Panc1 (cell line): ENCODE results near the gene MYT1. TPM values are rescaled to one million over a fixed set of nuclear protein-coding genes. Genes with fewer than 3 reads are reported as not detected.

Source experiments
- ATAC-seq: fragments of 200-7000 bp; cut with Tn5 transposase; 2 replicates; pipeline ENCODE4 v1.9.1; 2020; ENCODE audit warnings: mild to moderate bottlenecking, moderate library complexity
- BruUV-seq: library from RNA; stranded (reverse); fragments of 400-500 nt; replicated peaks from 2 replicates; lab custom pipeline; 2021; lab: Mats Ljungman, UMichigan
- CTCF ChIA-PET: fragments of 300-600 bp; sonication (Branson Sonifier 250); formaldehyde crosslinking; loops from one replicate; lab custom pipeline; 2022; ENCODE audit warnings: antibody characterized with exemption; lab: Charles Lee
- POLR2A ChIA-PET: fragments of 300-600 bp; sonication (Branson Sonifier 250); formaldehyde crosslinking; loops from one replicate; lab custom pipeline; 2022; ENCODE audit warnings: antibody characterized with exemption; lab: Charles Lee
- DNase-seq: peaks from one replicate; pipeline ENCODE4 v3.0.0-alpha.2; 2010; ENCODE audit warnings: low read depth, low spot score
- H3K27ac ChIP-seq: 2 replicates; pipeline ENCODE4 v1.5.1; 2011; ENCODE audit warnings: mild to moderate bottlenecking, low read length, inconsistent platforms
- H3K27me3 ChIP-seq: fragments of 200-500 bp; sonication (Bioruptor generic); 2 replicates; pipeline ENCODE4 v1.6.0; 2014; ENCODE audit warnings: low read length, inconsistent platforms; ENCODE audit not compliant: control insufficient read depth, insufficient read depth
- H3K36me3 ChIP-seq: fragments of 200-500 bp; sonication (Bioruptor generic); 2 replicates; pipeline ENCODE4 v1.5.1; 2014; ENCODE audit warnings: inconsistent platforms, mild to moderate bottlenecking, low read length, moderate library complexity; ENCODE audit not compliant: control insufficient read depth, insufficient read depth
- H3K4me1 ChIP-seq: 2 replicates; pipeline ENCODE4 v1.5.1; 2011; ENCODE audit warnings: inconsistent platforms, mild to moderate bottlenecking, low read length, moderate library complexity; ENCODE audit not compliant: control insufficient read depth, insufficient read depth
- H3K4me3 ChIP-seq, 2 experiments: 2 replicates each; pipeline ENCODE4 v1.5.1; 2011 to 2012; ENCODE audit warnings: low read depth in 2 of 2, low read length in 2 of 2, mild to moderate bottlenecking in 2 of 2, inconsistent platforms in 1 of 2, moderate library complexity in 1 of 2
- H3K9me3 ChIP-seq: fragments of 200-500 bp; sonication (Bioruptor generic); 2 replicates; pipeline ENCODE4 v1.5.1; 2014; ENCODE audit warnings: low read depth, mild to moderate bottlenecking, inconsistent platforms, low read length, moderate library complexity; ENCODE audit not compliant: control insufficient read depth, insufficient read depth
- POLR2AphosphoS5 ChIP-seq: IDR thresholded peaks from 2 replicates; pipeline ENCODE4 v1.6.1; 2012; ENCODE audit warnings: mild to moderate bottlenecking, low read depth, low read length, moderate library complexity
- SIN3A ChIP-seq: IDR thresholded peaks from 2 replicates; pipeline ENCODE4 v1.6.1; 2012; ENCODE audit warnings: low read depth, mild to moderate bottlenecking, low read length, moderate library complexity, borderline replicate concordance; ENCODE audit not compliant: insufficient read depth
- TCF7L2 ChIP-seq: IDR thresholded peaks from 2 replicates; pipeline ENCODE4 v1.6.1; 2011; ENCODE audit warnings: mild to moderate bottlenecking, low read depth, low read length, inconsistent platforms
- in situ Hi-C: cut with HindIII; loops from 2 replicates; pipeline ENCODE4 v1.10.0; 2016; ENCODE audit warnings: low sequenced_read_pairs, low pct_unique_long_range_greater_than_20kb
- intact Hi-C: fragments of 100-400 bp; cut with micrococcal nuclease; formaldehyde crosslinking; loops from one replicate; pipeline ENCODE4 v1.10.0; 2022; ENCODE audit not compliant: unreplicated experiment
- total RNA-seq: library from RNA; stranded (reverse); gene quantifications from one replicate; pipeline ENCODE4 v1.2.1, GENCODE V29; 2021; ENCODE audit not compliant: unreplicated experiment
- TF ChIP-seq, protein P1 (sequence below), 2 experiments: IDR thresholded peaks; 2 replicates each; pipeline ENCODE4 v1.6.1; 2011 to 2012; ENCODE audit warnings: low read depth in 2 of 2, control low read depth in 1 of 2, low read length in 1 of 2, mild to moderate bottlenecking in 1 of 2, moderate library complexity in 1 of 2; ENCODE audit not compliant: insufficient read depth in 1 of 2
- TF ChIP-seq, protein P2 (sequence below): fragments of 450-650 bp; IDR thresholded peaks from 2 replicates; pipeline ENCODE4 v1.5.1; 2017; ENCODE audit warnings: mild to moderate bottlenecking

The MYT1 gene
- total RNA-seq, 1 experiment from 2014 or later, result 0.41 TPM

DNA sequence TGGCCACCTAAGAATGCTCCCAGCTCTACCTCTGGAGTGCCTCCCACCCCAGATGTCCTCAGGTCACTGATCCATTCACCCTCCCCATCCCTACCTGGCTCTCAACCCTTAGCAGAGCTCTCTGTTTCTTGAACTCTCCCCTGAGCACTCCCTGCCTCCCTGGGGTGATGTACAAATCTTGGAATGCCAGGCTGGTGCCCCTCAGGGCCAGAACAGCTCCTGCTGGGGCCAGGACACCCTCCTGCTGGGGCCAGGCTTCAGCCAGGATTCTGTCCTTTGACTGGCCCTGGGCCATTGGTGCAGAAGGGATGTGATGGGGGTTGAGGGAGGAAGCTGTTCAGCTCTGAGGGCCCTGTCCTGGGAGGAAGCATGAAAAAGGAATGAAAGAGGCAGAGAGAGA, 30.0 kb downstream of the MYT1 start:
- H3K27ac ChIP-seq, result no peak overlapping the region
- intact Hi-C loops (no loop called here), in situ Hi-C loops (no loop called here)
- ATAC-seq, result peak; percentile 38; the same call in 1 of the 2 replicates
- ChIA-PET POLR2A (no interaction called here), CTCF (interaction anchor here (0.7 kb wide), 1 partner anchor 30 kb away, joined by 3 read pairs; no protein-coding TSS in a partner anchor)
- no peaks in the 10 kb centered on the region for H3K4me1 ChIP-seq
- H3K27me3 ChIP-seq, result peaks cover 8% of the 10 kb centered on the region
- no peak for DNase-seq
- no TSS peak for BruUV-seq
- TF ChIP-seq TCF7L2 (no peak), SIN3A (no peak), POLR2AphosphoS5 (no peak)
- TF ChIP-seq, protein P1, sequence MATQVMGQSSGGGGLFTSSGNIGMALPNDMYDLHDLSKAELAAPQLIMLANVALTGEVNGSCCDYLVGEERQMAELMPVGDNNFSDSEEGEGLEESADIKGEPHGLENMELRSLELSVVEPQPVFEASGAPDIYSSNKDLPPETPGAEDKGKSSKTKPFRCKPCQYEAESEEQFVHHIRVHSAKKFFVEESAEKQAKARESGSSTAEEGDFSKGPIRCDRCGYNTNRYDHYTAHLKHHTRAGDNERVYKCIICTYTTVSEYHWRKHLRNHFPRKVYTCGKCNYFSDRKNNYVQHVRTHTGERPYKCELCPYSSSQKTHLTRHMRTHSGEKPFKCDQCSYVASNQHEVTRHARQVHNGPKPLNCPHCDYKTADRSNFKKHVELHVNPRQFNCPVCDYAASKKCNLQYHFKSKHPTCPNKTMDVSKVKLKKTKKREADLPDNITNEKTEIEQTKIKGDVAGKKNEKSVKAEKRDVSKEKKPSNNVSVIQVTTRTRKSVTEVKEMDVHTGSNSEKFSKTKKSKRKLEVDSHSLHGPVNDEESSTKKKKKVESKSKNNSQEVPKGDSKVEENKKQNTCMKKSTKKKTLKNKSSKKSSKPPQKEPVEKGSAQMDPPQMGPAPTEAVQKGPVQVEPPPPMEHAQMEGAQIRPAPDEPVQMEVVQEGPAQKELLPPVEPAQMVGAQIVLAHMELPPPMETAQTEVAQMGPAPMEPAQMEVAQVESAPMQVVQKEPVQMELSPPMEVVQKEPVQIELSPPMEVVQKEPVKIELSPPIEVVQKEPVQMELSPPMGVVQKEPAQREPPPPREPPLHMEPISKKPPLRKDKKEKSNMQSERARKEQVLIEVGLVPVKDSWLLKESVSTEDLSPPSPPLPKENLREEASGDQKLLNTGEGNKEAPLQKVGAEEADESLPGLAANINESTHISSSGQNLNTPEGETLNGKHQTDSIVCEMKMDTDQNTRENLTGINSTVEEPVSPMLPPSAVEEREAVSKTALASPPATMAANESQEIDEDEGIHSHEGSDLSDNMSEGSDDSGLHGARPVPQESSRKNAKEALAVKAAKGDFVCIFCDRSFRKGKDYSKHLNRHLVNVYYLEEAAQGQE (IDR thresholded peaks at IDR 0.05; ENCODE audit: insufficient read depth in 1 of 2, low read depth in 2 of 2, low read length in 1 of 2), result no peak
- TF ChIP-seq, protein P2, sequence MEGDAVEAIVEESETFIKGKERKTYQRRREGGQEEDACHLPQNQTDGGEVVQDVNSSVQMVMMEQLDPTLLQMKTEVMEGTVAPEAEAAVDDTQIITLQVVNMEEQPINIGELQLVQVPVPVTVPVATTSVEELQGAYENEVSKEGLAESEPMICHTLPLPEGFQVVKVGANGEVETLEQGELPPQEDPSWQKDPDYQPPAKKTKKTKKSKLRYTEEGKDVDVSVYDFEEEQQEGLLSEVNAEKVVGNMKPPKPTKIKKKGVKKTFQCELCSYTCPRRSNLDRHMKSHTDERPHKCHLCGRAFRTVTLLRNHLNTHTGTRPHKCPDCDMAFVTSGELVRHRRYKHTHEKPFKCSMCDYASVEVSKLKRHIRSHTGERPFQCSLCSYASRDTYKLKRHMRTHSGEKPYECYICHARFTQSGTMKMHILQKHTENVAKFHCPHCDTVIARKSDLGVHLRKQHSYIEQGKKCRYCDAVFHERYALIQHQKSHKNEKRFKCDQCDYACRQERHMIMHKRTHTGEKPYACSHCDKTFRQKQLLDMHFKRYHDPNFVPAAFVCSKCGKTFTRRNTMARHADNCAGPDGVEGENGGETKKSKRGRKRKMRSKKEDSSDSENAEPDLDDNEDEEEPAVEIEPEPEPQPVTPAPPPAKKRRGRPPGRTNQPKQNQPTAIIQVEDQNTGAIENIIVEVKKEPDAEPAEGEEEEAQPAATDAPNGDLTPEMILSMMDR, result no peak
- no peak overlapping the region for H3K4me3 ChIP-seq
- H3K36me3 ChIP-seq, result no peaks in the 10 kb centered on the region
- no peaks in the 10 kb centered on the region for H3K9me3 ChIP-seq

DNA sequence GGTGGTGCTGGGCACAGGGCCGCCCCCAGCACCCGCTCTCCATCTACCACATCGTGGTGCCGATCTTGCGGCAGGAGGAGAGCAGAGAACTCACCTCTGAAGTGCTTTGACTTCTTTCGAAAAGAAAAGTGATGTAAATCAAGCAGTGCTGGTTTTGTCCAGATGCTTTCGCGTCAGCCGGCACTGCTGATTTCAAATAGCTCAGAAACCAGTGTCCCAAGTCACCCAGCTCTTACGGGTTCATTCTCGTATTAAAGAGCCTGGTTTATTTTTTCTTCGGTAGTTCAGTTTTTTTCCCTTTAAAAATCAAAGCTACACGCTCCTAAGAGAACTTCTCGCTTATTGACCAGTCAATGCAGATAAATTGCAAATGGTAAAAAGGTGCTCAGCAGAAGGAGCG, 32.1 kb downstream of the MYT1 start:
- no peaks in the 10 kb centered on the region for H3K36me3 ChIP-seq
- ChIA-PET POLR2A (no interaction called here), CTCF (no interaction called here)
- H3K27ac ChIP-seq, result no peak overlapping the region
- TF ChIP-seq POLR2AphosphoS5 (no peak), SIN3A (no peak), TCF7L2 (no peak)
- TF ChIP-seq, protein P1 (IDR thresholded peaks at IDR 0.05; ENCODE audit: insufficient read depth in 1 of 2, low read depth in 2 of 2, low read length in 1 of 2), result no peak
- TF ChIP-seq, protein P2, result no peak
- H3K9me3 ChIP-seq, result no peaks in the 10 kb centered on the region
- intact Hi-C loops (no loop called here), in situ Hi-C loops (no loop called here)
- ATAC-seq (no peak), DNase-seq (no peak)
- no peaks in the 10 kb centered on the region for H3K4me1 ChIP-seq
- peaks cover 12% of the 10 kb centered on the region for H3K27me3 ChIP-seq
- no TSS peak for BruUV-seq
- no peak overlapping the region for H3K4me3 ChIP-seq
